HG03439 (cell line): ENCODE measurements around the gene GRIA3.
"Not testable (repeated sequence)": the region's sequence is repeated elsewhere in the genome, so short reads cannot be mapped to it uniquely, and the experiment has no call there.

Experiments used
- ATAC-seq: cut with Tn5 transposase; IDR thresholded peaks from one replicate; pipeline ENCODE4 v1.9.1; 2021; ENCODE audit warnings: mild to moderate bottlenecking, moderate library complexity; ENCODE audit not compliant: unreplicated experiment

The GRIA3 gene

DNA sequence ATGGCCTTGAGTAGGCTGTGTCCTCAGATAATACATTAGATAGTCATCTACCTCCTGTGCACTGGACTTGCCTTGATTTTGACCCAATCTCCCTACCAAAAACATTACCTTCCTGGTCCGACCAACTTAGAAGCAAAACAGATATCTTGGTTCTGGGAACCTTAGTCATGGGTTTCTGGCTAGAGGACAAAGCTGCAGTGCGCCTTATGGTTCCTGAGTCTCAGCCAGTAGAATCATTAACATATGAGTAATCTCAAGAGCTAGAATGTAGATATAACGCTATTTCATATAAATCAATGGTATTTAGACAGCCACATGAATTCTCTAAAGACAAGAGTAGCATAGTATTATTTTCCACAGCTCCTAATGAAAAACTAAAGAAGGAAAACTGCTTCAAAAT is 83.1 kb downstream of the GRIA3 start:
- no peak for ATAC-seq

DNA sequence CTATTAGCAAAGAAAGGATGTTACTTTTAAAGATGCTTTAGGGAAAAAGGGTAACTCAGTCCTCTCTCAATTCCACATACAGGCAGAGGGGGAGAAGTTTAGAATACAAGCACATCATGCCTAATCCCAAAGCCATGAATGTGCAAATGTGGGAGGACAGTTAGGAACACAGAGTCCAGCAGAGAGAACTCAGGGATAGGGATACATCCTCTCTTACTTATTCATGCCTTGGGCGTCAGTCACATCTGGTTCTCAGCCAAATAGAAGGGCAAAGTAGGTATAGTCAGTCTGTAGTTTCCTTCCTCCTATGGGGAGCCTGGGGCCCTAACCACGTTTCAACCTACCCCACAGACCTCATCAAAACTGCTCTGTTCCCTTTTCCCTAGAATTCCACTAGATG is 87.8 kb downstream of the GRIA3 start:
- ATAC-seq: no peak

DNA sequence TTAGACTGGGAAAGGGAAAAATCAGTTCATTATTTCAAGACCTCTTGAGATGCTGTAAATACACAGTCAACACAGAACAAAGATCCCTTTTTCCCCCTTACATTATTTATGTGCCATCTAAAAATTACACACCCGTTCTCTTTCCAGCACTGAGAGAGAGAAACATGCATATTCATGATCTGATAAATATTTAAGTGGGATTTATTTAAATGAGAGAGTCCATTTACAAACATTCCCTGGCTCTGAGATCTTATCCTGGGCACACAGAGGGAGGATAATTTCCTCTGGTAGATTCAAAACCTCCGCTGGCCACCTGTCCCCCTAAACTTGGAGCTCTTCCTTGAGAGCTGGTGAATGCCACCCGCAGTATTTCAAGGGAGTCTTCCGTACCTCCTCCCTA is 88.6 kb downstream of the GRIA3 start:
- no peak for ATAC-seq

- ATAC-seq: no peak
Measured at GRCh38 chrX:123274796-123275195, 90.7 kb downstream of the GRIA3 start.

DNA sequence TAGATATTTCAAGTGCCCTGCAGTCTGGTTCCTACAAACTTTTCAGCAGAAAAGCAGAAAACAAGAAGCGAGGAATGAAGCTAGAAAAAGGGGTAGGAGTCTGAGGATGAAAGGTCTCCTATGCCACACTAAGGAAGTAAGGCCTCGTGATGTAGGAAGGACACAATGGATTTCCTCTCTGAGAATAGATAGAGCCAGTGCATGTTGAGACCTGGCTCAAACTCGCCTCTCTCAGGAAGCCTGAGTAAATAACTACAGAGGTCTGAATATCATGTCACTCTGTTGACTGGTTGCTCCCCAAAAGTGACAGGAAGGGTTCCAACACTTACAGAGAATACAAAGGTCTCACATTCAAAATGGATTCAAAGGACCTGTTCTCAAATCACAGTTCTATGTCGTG is 93.3 kb downstream of the GRIA3 start:
- no peak for ATAC-seq

- ATAC-seq: no peak
Measured at GRCh38 chrX:123277821-123278220, 93.7 kb downstream of the GRIA3 start.

DNA sequence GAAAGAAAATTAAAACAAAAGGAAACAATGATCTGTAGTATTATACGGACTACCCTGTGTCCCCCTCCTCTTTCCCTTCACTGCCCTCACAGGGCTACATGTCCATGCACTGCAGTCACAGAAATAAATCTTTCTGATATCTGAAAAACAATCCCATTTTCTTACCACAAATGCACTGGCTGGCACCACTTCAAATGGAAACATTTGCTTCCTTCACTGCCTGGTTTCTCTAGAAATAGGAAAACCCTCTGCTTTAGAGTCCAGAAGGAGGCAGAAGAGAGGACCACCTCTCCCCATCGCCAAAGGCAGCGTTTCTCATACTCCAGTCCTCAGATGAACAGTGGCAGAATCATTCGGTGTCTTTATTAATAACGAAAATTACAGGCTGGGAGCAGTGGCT is 98.2 kb downstream of the GRIA3 start:
- ATAC-seq: no peak

- ATAC-seq: not testable (repeated sequence)
Measured at GRCh38 chrX:123283407-123283806, 99.3 kb downstream of the GRIA3 start.

DNA sequence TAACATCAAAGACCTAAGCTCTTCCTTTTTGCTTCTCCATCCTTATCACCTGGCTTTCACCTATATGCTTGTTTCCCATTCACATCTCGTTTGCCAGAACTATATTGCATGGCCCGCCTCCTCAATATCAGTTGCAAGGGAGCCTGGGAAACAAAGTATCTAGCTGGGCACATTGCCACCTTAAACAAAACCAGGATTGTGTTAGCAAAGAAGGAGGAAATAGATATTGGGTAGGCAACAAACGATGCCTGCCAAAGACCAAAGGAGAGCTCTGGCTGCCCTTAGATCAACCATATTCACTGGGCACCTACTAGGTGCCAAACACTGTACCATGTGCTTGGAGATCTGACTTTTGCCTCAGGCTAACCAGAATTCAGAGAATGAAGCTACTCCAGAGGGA is 107.5 kb downstream of the GRIA3 start:
- ATAC-seq: no peak

DNA sequence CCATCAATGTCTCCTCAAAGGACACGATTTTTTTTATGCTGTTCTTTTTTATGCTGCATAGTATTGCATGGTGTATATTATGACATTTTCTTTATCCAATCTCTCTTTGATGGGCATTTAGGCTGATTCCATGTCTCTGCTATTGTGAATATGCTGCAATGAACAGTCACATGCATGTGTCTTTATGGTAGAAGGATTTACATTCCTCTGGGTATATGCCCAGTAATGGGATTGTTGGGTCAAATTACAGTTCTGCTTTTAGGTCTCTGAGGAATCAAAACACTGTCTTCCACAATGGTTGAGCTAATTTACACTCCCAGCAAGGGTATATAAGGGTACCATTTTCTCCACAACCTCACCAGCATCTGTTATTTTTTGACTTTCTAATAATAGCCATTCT is 113.9 kb downstream of the GRIA3 start:
- ATAC-seq: no peak

DNA sequence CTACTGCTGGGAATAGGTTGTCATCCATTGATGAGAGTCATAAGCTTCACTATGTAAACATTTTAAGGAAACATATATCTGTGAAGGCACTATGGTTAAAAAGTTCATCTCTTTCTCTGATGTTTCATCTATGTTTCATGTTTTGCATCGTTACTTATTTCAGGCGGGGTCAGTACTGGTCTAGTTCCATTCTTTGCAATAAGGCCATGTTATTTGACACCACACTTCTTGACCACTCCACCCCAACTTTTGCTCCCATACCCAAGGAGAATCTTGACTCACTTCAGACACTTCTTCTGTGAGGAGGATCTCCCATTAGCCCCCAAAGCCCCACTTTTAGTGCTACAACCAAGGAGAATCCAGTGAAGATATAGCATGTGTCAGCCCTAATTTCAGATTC is 119.4 kb downstream of the GRIA3 start:
- no peak for ATAC-seq

GRCh38 chrX:123308658-123309057 is 124.6 kb downstream of the GRIA3 start:
- no peak for ATAC-seq

GRCh38 chrX:123310112-123310511 is 126.0 kb downstream of the GRIA3 start:
- no peak for ATAC-seq

DNA sequence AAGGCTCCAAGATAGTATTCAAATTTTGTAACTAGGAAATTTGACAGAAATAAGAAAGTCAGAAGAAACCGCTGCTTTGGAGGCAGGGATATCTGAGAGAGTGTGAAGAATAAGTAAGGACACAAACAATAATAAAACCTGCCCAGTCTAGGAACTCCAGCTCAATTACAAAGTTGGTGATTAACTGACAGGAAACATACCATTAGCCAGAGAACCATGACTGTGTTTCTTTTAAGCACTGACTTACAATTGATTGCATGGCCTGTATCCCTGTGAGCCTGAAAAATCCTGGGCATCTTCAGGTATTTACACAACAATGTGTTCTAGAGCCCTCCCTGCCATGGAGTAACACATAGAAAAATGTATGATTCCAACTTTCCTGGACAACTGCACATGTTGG is 127.4 kb downstream of the GRIA3 start:
- no peak for ATAC-seq

GRCh38 chrX:123313486-123313885 is 129.4 kb downstream of the GRIA3 start:
- no peak for ATAC-seq

DNA sequence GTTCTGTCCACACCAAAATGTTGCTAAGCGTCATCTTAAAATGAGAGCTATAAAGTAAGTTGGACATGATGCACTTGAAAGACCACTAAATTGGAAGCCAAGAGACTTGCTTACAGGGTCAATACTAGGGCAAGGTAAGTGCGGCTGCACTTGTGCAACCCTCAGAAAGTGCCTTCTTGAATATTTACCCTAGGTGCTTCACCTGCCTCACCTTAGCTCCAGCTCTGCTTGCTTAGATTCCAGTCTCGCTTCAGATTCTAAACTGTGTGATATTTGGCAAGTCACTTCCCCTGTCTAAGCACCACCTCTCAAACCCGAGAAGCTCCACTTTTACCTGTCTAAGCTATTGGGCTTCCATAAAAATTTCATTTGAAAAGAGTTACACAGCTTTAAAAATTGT is 136.5 kb downstream of the GRIA3 start:
- ATAC-seq: no peak

DNA sequence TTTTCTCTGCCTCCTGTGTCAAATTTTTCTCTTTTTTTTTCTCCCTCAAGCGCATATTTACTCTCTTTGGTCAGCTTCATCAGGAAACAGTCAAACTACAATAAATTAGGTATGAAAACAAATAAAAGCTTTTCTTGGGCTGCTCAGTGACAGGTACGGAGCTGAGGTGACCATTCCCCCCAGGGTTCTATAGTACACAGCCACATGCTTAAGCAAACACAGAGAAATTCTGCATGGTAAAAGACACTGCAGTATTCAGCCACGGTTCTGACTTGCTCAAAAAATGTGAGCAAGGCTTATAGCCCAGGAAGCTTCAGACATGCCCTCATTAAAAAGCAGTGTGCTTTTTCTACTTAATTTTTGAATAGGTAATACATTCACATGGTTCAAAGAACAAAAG is 138.5 kb downstream of the GRIA3 start:
- no peak for ATAC-seq

GRCh38 chrX:123324625-123325024 is 140.5 kb downstream of the GRIA3 start:
- no peak for ATAC-seq

- peak; percentile 90 for ATAC-seq
Measured at GRCh38 chrX:123330229-123330942, 146.3 kb downstream of the GRIA3 start.

- ATAC-seq: no peak
Measured at GRCh38 chrX:123331349-123331748, 147.3 kb downstream of the GRIA3 start.

DNA sequence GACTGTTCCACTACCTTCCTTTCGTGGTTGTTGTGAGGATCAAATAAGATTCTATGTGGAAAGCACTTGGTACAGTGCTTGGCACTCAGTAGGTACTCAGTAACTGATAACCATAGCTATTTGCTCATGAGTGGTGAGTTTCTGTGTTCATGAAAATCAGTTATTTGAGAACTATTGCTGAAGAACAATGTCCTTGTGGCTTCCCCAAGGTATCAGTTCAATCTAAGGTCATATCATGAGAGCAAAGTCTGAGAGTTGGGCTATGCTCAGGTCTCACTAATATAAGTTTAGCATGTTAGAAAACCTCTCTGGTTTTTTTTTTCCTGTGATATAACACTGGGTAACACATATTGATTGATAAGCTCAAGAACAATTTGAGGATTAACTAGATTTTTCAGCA is 147.8 kb downstream of the GRIA3 start:
- ATAC-seq: no peak

DNA sequence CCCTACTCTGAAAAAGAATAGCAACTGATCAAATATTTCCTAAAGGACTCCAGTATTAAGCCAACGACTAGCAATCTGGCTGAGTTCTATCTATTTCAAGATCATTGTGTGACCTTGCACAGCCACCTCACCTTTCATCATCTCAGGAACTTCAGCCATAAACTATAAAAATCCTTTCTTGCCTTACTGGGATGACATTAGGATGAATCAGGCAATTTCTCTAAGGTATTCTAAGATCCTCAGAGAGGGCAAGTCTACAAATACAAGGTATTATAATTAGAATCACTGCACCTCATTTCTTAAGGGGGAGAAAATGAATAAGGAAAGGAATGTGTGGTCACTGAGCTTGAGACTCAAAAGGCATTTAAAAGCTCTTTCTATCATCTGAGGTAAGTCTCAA is 152.6 kb downstream of the GRIA3 start:
- ATAC-seq: no peak

- ATAC-seq: no peak
Measured at GRCh38 chrX:123337886-123338639, 154.0 kb downstream of the GRIA3 start.
